Eye (tissue), 1 donor: ENCODE results near the gene DLEC1.

Experiments
- DNase-seq: peaks from one replicate; pipeline ENCODE4 v3.0.0-alpha.2; 2015

The DLEC1 gene

DNA sequence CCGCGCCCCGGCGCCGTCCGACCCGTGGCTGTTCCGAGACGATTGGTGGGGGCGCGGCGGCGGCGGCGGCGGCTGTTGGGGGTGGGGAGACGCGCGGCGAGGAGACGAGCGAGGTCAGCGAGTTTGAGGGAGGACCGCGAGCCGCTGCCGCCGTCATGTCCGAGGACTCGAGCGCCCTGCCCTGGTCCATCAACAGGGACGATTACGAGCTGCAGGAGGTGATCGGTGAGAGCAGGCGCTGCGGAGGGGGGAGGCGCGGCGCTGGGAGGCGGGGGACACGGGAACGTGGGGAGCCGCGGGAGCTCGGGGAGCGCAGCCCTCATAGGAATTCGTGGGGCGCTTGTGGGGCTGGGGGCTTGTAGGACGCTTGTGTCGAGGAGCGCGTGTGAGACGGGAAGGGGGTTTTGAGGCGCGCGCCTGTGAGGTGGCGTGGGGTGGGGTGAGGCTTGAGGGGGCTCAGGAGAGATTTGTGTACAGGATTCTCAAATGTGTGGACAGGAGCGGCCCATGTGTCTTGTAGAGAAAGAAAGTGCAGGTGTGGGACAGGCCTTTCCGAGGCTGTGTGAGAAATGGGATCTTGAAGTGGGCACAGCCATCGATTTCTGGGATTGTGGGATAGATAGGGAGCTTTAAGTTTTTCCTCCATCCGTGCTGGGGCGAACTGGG is 126.8 kb downstream of the DLEC1 start:
- no peak for DNase-seq

DNA sequence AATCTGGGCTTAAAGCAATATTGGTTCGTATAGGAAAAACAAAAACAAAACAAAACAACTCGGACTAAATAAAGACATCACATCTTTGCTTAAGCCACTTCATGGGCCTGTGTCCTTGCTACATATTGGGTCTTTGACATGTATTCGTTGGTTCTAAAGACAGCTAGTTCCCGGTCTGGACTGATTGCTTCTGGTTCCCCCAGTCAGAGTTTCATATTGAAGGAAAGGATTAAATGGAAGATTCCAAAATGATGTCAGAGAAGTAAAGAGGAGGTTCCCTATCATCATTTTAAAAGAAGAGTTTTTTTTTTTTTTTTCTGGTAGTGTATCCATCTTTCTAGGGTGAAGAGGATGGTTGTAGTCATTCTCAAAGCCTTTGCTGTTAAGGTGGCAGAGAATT is 128.6 kb downstream of the DLEC1 start:
- no peak for DNase-seq

DNA sequence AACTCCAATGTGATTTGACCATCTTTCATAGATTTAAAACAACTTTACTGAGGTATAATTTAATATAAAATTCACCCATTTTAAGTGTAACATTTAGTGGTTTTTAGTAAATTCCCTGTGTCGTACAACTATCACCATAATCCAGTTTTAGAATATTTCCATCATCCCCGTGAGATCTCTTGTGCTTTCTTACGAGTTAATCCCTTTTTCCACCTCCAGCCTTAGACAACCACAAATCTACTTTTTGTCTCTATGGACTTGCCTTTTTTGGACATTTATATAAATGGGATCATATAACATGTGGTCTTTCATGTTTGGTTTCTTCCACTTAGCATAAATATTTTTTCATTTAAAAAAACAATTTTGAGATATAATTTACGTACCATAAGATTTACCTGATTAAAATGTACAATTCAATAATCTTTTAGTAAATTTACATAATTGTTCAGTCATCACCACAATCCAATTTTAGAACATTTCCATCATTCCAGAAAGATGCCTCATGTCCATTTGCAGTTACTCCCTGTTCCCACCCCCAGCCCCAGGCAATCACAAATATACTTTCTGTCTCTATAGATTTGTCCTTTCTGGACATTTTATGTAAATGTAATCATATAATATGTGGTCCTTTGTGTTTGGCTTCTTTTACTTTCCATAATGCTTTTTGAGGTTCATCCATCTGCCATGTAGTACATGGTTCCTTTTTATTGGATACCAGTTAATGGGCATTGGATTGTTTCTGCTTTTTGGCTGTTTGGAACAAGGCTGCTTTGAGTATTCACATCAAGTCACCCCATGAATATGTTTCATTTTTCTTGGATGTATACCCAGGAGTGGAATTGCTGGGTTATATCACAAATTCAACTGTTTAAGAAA is 129.4 kb downstream of the DLEC1 start:
- DNase-seq = no peak

DNA sequence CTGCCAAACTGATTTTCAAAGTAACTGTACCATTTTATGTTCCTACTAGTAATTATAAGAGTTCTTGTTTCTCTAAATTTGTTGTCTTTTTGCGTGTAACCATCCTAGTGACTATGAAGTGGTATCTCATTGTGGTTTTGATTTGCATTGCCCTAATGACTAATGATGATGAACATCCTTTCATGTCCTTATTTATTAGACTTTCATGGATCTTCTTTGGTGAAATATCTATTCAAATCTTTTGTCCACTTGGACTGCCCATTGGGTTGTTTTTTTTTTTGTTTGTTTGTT is 130.0 kb downstream of the DLEC1 start:
- no peak for DNase-seq

DNA sequence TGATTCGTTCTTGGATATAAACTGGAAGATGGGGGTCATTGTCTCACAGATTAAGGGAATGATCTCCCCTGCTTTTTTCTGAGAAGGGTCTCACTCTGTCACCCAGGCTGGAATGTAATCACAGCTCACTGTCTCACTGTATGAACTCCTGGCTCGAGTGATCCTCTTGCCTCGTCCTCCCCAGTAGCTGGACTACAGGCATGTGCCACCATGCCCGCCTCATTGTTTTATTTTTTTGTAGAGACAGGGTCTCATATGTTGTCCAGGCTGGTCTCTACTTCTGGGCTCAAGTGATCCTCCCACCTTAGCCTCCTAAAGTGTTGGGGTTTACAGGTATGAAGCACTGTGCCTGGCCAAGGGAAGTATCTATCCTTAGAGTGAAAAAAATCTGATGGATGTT is 131.7 kb downstream of the DLEC1 start:
- DNase-seq = no peak

DNA sequence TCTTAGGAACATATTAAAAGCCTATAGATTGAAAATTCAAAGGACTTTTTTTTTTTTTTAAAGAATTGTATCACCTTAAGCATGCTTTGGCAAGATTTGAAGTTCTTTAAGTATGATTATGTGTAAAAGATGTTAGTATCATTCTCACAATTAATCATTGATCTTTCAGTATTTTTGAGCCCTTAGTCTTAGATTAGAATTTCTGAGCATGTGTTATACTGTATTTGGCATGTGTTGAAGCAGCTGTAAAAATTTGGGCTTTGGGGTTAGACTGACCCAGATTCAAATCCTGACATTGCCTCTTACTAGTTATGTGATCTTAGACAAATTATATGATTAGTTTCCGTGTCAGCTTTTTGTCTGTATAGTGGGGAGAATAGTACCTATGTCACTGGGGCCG is 132.6 kb downstream of the DLEC1 start:
- no peak for DNase-seq
